Stimulated activated CD4-positive, alpha-beta T cell treated with anti-CD3 and anti-CD28 coated beads, Interleukin-1b, Interleukin-23, amount 100 ng/mL, for 1 hour (primary cell): ENCODE data around the gene TRIAP1.

Source experiments
- DNase-seq, 2 donors: peaks; one replicate each; pipeline ENCODE4 v3.0.0-alpha.2; 2020; ENCODE audit warnings: low read depth in 2 of 2

Gene TRIAP1

GRCh38 chr12:120429368-120429767, 16.8 kb downstream of the TRIAP1 start:
- no peak for DNase-seq

GRCh38 chr12:120428597-120429229, 17.5 kb downstream of the TRIAP1 start:
- DNase-seq, result no peak

- no peak for DNase-seq
These were observed 20.4 kb downstream of the TRIAP1 start for GRCh38 chr12:120425797-120426196.

- DNase-seq, result no peak
These were observed 23.2 kb downstream of the TRIAP1 start for GRCh38 chr12:120422892-120423456.

- no peak for DNase-seq
These were observed 24.5 kb downstream of the TRIAP1 start for GRCh38 chr12:120421701-120422100.

- no peak for DNase-seq
These were observed 28.1 kb downstream of the TRIAP1 start for GRCh38 chr12:120417917-120418580.

- DNase-seq, result no peak
These were observed 29.5 kb downstream of the TRIAP1 start for GRCh38 chr12:120416490-120417216.

GRCh38 chr12:120413901-120414695, 32.1 kb downstream of the TRIAP1 start:
- DNase-seq, result no peak

- DNase-seq, result no peak
These were observed 33.8 kb downstream of the TRIAP1 start for GRCh38 chr12:120412421-120412820.

- no peak for DNase-seq
These were observed 37.4 kb downstream of the TRIAP1 start for GRCh38 chr12:120408771-120409170.

GRCh38 chr12:120406553-120406952, 39.6 kb downstream of the TRIAP1 start:
- no peak for DNase-seq

GRCh38 chr12:120406069-120406468, 40.1 kb downstream of the TRIAP1 start:
- no peak for DNase-seq

- DNase-seq, result no peak
These were observed 41.9 kb downstream of the TRIAP1 start for GRCh38 chr12:120404271-120404670.

- DNase-seq, result no peak
These were observed 42.3 kb downstream of the TRIAP1 start for GRCh38 chr12:120403869-120404268.

GRCh38 chr12:120402217-120402616, 44.0 kb downstream of the TRIAP1 start:
- DNase-seq, result no peak

GRCh38 chr12:120399531-120399930, 46.7 kb downstream of the TRIAP1 start:
- no peak for DNase-seq

GRCh38 chr12:120397824-120398540, 48.2 kb downstream of the TRIAP1 start:
- no peak for DNase-seq

- DNase-seq, result no peak
These were observed 51.5 kb downstream of the TRIAP1 start for GRCh38 chr12:120394483-120395367.
